NCI-H510A (cell line): ENCODE data around the gene ITPR2.

Experiments used
- DNase-seq: peaks from one replicate; lab custom pipeline; 2025; lab: John Stamatoyannopoulos, UW

Gene ITPR2

GRCh38 chr12:26389343-26389742 lies 443.7 kb downstream of the ITPR2 start:
- DNase-seq, result no peak

GRCh38 chr12:26384536-26384935 lies 448.5 kb downstream of the ITPR2 start:
- no peak for DNase-seq

- no peak for DNase-seq
These were observed 450.0 kb downstream of the ITPR2 start for GRCh38 chr12:26383041-26383440.

- DNase-seq, result no peak
These were observed 452.1 kb downstream of the ITPR2 start for GRCh38 chr12:26380897-26381296.

GRCh38 chr12:26379777-26380467 lies 453.1 kb downstream of the ITPR2 start:
- no peak for DNase-seq

- no peak for DNase-seq
These were observed 454.3 kb downstream of the ITPR2 start for GRCh38 chr12:26378711-26379110.

- DNase-seq, result no peak
These were observed 457.9 kb downstream of the ITPR2 start for GRCh38 chr12:26374934-26375680.

GRCh38 chr12:26373606-26374495 lies 459.1 kb downstream of the ITPR2 start:
- DNase-seq, result no peak

- DNase-seq, result no peak
These were observed 460.1 kb downstream of the ITPR2 start for GRCh38 chr12:26372866-26373265.

GRCh38 chr12:26370098-26370497 lies 462.9 kb downstream of the ITPR2 start:
- DNase-seq, result no peak

GRCh38 chr12:26369588-26369987 lies 463.4 kb downstream of the ITPR2 start:
- DNase-seq, result no peak

GRCh38 chr12:26367991-26368730 lies 464.8 kb downstream of the ITPR2 start:
- no peak for DNase-seq

GRCh38 chr12:26361964-26362363 lies 471.0 kb downstream of the ITPR2 start:
- no peak for DNase-seq

GRCh38 chr12:26360062-26360461 lies 472.9 kb downstream of the ITPR2 start:
- DNase-seq, result no peak

- no peak for DNase-seq
These were observed 473.4 kb downstream of the ITPR2 start for GRCh38 chr12:26359576-26359975.

GRCh38 chr12:26358651-26359050 lies 474.3 kb downstream of the ITPR2 start:
- no peak for DNase-seq

- no peak for DNase-seq
These were observed 485.7 kb downstream of the ITPR2 start for GRCh38 chr12:26347300-26347699.

- DNase-seq, result no peak
These were observed 486.3 kb downstream of the ITPR2 start for GRCh38 chr12:26346736-26347135.

GRCh38 chr12:26345471-26346003 lies 487.5 kb downstream of the ITPR2 start:
- no peak for DNase-seq

GRCh38 chr12:26341491-26341890 lies 491.5 kb downstream of the ITPR2 start:
- no peak for DNase-seq

- no peak for DNase-seq
These were observed 492.3 kb downstream of the ITPR2 start for GRCh38 chr12:26340649-26341048.

GRCh38 chr12:26339976-26340375 lies 493.0 kb downstream of the ITPR2 start:
- no peak for DNase-seq
